Measurements from ENCODE around the gene EPM2A. TPM values are rescaled to one million over a fixed set of nuclear protein-coding genes. Genes with fewer than 3 reads are reported as not detected.
A peak's percentile ranks its signal among the peaks of the same experiment; 100 is the strongest.

EPM2A gene
- total and polyA plus RNA-seq, 2 experiments from 2014 or later, result 3.7 to 17.8 TPM

- Histone ChIP-seq H3K4me2 (peak overlapping the region; percentile 78), H3K27ac (ENCODE audit: low read depth) (peak overlapping the region; percentile 91), H3K79me2 (replicated peaks; ENCODE audit: insufficient read depth) (0 out of 2 replicates have a peak, but pooled peaks cover 9% of the 10 kb centered on the region), H3K4me1 (ENCODE audit: insufficient read depth) (peaks cover 13% of the 10 kb centered on the region), H3K36me3 (ENCODE audit: insufficient read depth) (no peaks in the 10 kb centered on the region), H2AFZ (0 out of 2 replicates have a peak overlapping the region, but pooled peaks have one; percentile 25), H3K9me2 (ENCODE audit: insufficient read depth) (no peaks in the 10 kb centered on the region), H3K4me3 (peak overlapping the region; percentile 61), H4K20me1 (replicated peaks; ENCODE audit: insufficient read depth) (no peaks in the 10 kb centered on the region), H3F3A (replicated peaks; ENCODE audit: low read depth) (no peaks in the 10 kb centered on the region), H3K27me3 (ENCODE audit: insufficient read depth) (no peaks in the 10 kb centered on the region)
- Mint-ChIP-seq H3K27ac (peak overlapping the region; percentile 97), H3K9me3 (peaks cover 6% of the 10 kb centered on the region), H3K4me1 (peaks cover 14% of the 10 kb centered on the region), H3K27me3 (ENCODE audit: insufficient read depth, low read depth, poor library complexity) (peaks cover 4% of the 10 kb centered on the region), H3K36me3 (ENCODE audit: low read depth) (peaks cover 7% of the 10 kb centered on the region), H3K4me3 (peak overlapping the region; percentile 86)
- ATAC-seq, result peak; percentile 86
- DNase-seq (ENCODE audit: low spot score), result peak; percentile 95
- TF ChIP-seq ZNF462 (CRISPR knock-in tag; IDR thresholded peaks at IDR 0.05), result no peak
- peak; percentile 37 for TF ChIP-seq POLR2AphosphoS5 (IDR thresholded peaks at IDR 0.05; ENCODE audit: low read depth)
- 0 out of 2 replicates have a peak, but pooled peaks have one; percentile 7 for TF ChIP-seq ETS1 (IDR thresholded peaks at IDR 0.05)
- TF ChIP-seq JUNB (IDR thresholded peaks at IDR 0.05; ENCODE audit: unreplicated experiment), result no peak
- peak; percentile 88 for TF ChIP-seq CREB1 (CRISPR knock-in tag; IDR thresholded peaks at IDR 0.05; ENCODE audit: low read depth)
- TF ChIP-seq ZNF114 (CRISPR knock-in tag; IDR thresholded peaks at IDR 0.05), result no peak
- TF ChIP-seq REST (IDR thresholded peaks at IDR 0.05; ENCODE audit: unreplicated experiment), result no peak
- no peak for TF ChIP-seq NANOG (IDR thresholded peaks at IDR 0.05; ENCODE audit: borderline replicate concordance)
- no peak for TF ChIP-seq EZH2phosphoT487 (IDR thresholded peaks at IDR 0.05; ENCODE audit: unreplicated experiment)
Measured at GRCh38 chr6:145734486-145735355, 599 bp downstream of the EPM2A start.
